ENCODE data around the gene UBE3D.

UBE3D gene

DNA sequence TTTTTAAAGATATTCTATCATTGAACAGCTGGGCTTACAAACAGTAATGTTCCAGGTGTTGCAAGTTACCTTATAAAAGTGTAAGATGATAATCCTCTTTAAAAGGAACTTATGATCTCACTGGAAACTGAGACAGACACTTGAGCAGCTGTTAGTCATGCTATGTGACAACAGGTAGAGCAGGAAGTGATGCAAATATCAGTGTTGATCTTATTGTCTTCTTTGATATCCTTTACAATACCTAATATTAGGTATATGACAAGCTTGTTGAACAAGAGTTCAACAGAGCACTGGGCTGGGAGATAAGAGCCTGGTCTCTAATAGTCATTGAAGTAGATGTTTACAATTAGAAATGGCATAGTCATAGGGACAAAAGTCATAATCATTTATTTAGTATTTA is 150.0 kb downstream of the UBE3D start:
- Histone ChIP-seq H3K4me1 (ENCODE audit: insufficient read depth, low read length, severe bottlenecking) (no peaks in the 10 kb centered on the region), H3K36me3 (ENCODE audit: insufficient read depth, low read length) (peaks cover 18% of the 10 kb centered on the region), H3K27me3 (ENCODE audit: insufficient read depth, low read length) (no peaks in the 10 kb centered on the region), H3K9ac (ENCODE audit: low read length) (no peak overlapping the region), H3F3A (ENCODE audit: insufficient read depth, low read length) (no peaks in the 10 kb centered on the region), H4K20me1 (ENCODE audit: insufficient read depth, low read length) (no peaks in the 10 kb centered on the region), H3K4me3 (ENCODE audit: low read depth, low read length, poor library complexity, severe bottlenecking) (no peak overlapping the region), H3K4me2 (ENCODE audit: low read length) (no peak overlapping the region), H3K9me3 (ENCODE audit: low read length) (peaks cover 4% of the 10 kb centered on the region; the same call in 1 of the 2 replicates), H3K9me2 (ENCODE audit: low read depth, low read length) (no peaks in the 10 kb centered on the region), H3K27ac (ENCODE audit: low read depth, low read length, poor library complexity, severe bottlenecking) (no peak overlapping the region), H3K79me2 (ENCODE audit: insufficient read depth, low read length) (no peaks in the 10 kb centered on the region), H2AFZ (ENCODE audit: low read length) (no peak overlapping the region)
- TF ChIP-seq EZH2 (IDR thresholded peaks at IDR 0.05; ENCODE audit: borderline replicate concordance, low read length) = no peak
- TF ChIP-seq, protein P1, sequence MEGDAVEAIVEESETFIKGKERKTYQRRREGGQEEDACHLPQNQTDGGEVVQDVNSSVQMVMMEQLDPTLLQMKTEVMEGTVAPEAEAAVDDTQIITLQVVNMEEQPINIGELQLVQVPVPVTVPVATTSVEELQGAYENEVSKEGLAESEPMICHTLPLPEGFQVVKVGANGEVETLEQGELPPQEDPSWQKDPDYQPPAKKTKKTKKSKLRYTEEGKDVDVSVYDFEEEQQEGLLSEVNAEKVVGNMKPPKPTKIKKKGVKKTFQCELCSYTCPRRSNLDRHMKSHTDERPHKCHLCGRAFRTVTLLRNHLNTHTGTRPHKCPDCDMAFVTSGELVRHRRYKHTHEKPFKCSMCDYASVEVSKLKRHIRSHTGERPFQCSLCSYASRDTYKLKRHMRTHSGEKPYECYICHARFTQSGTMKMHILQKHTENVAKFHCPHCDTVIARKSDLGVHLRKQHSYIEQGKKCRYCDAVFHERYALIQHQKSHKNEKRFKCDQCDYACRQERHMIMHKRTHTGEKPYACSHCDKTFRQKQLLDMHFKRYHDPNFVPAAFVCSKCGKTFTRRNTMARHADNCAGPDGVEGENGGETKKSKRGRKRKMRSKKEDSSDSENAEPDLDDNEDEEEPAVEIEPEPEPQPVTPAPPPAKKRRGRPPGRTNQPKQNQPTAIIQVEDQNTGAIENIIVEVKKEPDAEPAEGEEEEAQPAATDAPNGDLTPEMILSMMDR (IDR thresholded peaks at IDR 0.05; ENCODE audit: low read length) = no peak

DNA sequence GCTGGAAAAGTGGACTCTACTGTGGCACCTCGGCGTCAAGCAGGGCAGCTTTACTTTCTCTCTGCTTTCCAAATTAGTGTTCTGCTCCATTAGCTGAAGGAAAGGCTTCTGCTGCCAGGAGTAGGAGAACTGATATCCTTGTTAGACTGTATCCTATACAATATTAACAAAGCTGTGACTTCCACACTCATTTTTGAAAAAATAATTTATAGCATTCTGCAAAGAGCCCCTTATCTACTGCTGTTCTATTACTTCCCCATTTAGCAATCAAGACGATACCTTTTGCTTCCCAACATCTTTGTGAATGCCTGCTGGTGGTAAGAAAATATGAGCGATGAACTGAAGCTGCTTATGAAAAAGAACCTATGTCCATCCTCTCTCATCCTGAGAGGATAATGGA is 151.1 kb downstream of the UBE3D start:
- TF ChIP-seq EZH2 (IDR thresholded peaks at IDR 0.05; ENCODE audit: borderline replicate concordance, low read length) = no peak
- TF ChIP-seq, protein P1 (IDR thresholded peaks at IDR 0.05; ENCODE audit: low read length) = no peak
- H3K27ac ChIP-seq (ENCODE audit: low read depth, low read length, poor library complexity, severe bottlenecking) = no peak overlapping the region
- H3K36me3 ChIP-seq (ENCODE audit: insufficient read depth, low read length) = peaks cover 13% of the 10 kb centered on the region
- H3K9me3 ChIP-seq (ENCODE audit: low read length) = peaks cover 4% of the 10 kb centered on the region; the same call in 1 of the 2 replicates
- no peak overlapping the region for H2AFZ ChIP-seq (ENCODE audit: low read length)
- H3F3A ChIP-seq (ENCODE audit: insufficient read depth, low read length) = no peaks in the 10 kb centered on the region
- no peaks in the 10 kb centered on the region for H3K27me3 ChIP-seq (ENCODE audit: insufficient read depth, low read length)
- no peaks in the 10 kb centered on the region for H3K4me1 ChIP-seq (ENCODE audit: insufficient read depth, low read length, severe bottlenecking)
- no peaks in the 10 kb centered on the region for H3K9me2 ChIP-seq (ENCODE audit: low read depth, low read length)
- H3K79me2 ChIP-seq (ENCODE audit: insufficient read depth, low read length) = no peaks in the 10 kb centered on the region
- H3K9ac ChIP-seq (ENCODE audit: low read length) = no peak overlapping the region
- no peak overlapping the region for H3K4me3 ChIP-seq (ENCODE audit: low read depth, low read length, poor library complexity, severe bottlenecking)
- H3K4me2 ChIP-seq (ENCODE audit: low read length) = no peak overlapping the region
- H4K20me1 ChIP-seq (ENCODE audit: insufficient read depth, low read length) = no peaks in the 10 kb centered on the region

DNA sequence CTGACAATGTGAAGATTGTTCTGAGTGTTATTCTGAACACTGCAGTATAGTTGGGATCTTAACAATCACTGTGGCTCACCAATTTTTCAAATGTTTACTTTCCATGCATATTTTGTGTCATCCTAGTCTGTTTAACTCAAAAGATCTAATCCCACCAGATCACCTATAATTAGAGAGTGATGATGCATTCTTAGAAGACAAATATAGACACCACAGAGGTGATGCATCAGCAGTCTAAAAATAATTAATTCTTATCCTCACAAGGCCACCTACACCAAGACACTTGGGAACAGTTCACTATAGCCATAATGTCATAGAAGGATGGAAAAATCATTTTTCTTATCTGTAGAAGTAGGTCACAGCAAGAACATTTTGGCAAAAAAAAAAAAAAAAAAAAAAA is 154.8 kb downstream of the UBE3D start:
- Histone ChIP-seq H2AFZ (ENCODE audit: low read length) (no peak overlapping the region), H4K20me1 (ENCODE audit: insufficient read depth, low read length) (no peaks in the 10 kb centered on the region), H3K4me1 (ENCODE audit: insufficient read depth, low read length, severe bottlenecking) (no peaks in the 10 kb centered on the region), H3K79me2 (ENCODE audit: insufficient read depth, low read length) (no peaks in the 10 kb centered on the region), H3F3A (ENCODE audit: insufficient read depth, low read length) (no peaks in the 10 kb centered on the region), H3K9me3 (ENCODE audit: low read length) (no peaks in the 10 kb centered on the region), H3K9ac (ENCODE audit: low read length) (no peak overlapping the region), H3K36me3 (ENCODE audit: insufficient read depth, low read length) (peaks cover 8% of the 10 kb centered on the region; the same call in 1 of the 2 replicates), H3K9me2 (ENCODE audit: low read depth, low read length) (no peaks in the 10 kb centered on the region), H3K27me3 (ENCODE audit: insufficient read depth, low read length) (no peaks in the 10 kb centered on the region), H3K4me3 (ENCODE audit: low read depth, low read length, poor library complexity, severe bottlenecking) (no peak overlapping the region), H3K27ac (ENCODE audit: low read depth, low read length, poor library complexity, severe bottlenecking) (no peak overlapping the region), H3K4me2 (ENCODE audit: low read length) (no peak overlapping the region)
- TF ChIP-seq EZH2 (IDR thresholded peaks at IDR 0.05; ENCODE audit: borderline replicate concordance, low read length) = no peak
- TF ChIP-seq, protein P1 (IDR thresholded peaks at IDR 0.05; ENCODE audit: low read length) = no peak
